A549 (cell line): ENCODE results near the gene DCBLD1. TPM values are rescaled to one million over a fixed set of nuclear protein-coding genes. Genes with fewer than 3 reads are reported as not detected.

Source experiments
- ATAC-seq, 2 experiments: fragments of 200-7000 bp in 1 of 2; fragments of >200 bp in 1 of 2; cut with Nextera tagmentation in 1 of 2; cut with Tn5 transposase in 1 of 2; 3 replicates each; pipeline versions ENCODE4 v1.8.0 to v1.9.1; 2018 to 2020; ENCODE audit warnings: mild to moderate bottlenecking in 1 of 2, moderate library complexity in 1 of 2
- CTCF ChIA-PET: fragments of 300-600 bp; sonication (Branson Sonifier 250); formaldehyde crosslinking; extraction: SDS; loops from one replicate; lab custom pipeline; 2021; ENCODE audit warnings: antibody characterized with exemption, inconsistent platforms; lab: Yijun Ruan, JAX
- POLR2A ChIA-PET: fragments of 350-600 bp; formaldehyde crosslinking; extraction: SDS; loops from one replicate; lab custom pipeline; 2021; ENCODE audit warnings: antibody characterized with exemption, inconsistent platforms; lab: Yijun Ruan, JAX
- DNase-seq, 2 experiments: peaks; one replicate each; pipeline versions ENCODE4 v3.0.0 to v3.0.0-alpha.2; 2011 to 2016; ENCODE audit warnings: low read depth in 1 of 2, low spot score in 1 of 2
- FAIRE-seq: peaks from 2 replicates; lab custom pipeline; 2011; peaks lifted over from hg19 to GRCh38; lab: Jason Lieb, UNC
- H3K27ac ChIP-seq, 2 experiments: fragments of >200 bp; sonication (Bioruptor Twin); formaldehyde crosslinking; 3 replicates each; pipeline ENCODE4 v1.5.1; 2016 to 2017
- H3K4me1 ChIP-seq: fragments of >200 bp; sonication (Bioruptor Twin); formaldehyde crosslinking; 3 replicates; pipeline ENCODE4 v1.6.1; 2016
- H3K4me2 ChIP-seq: fragments of >200 bp; sonication (Bioruptor Twin); formaldehyde crosslinking; 3 replicates; pipeline ENCODE4 v1.6.1; 2016
- H3K4me3 ChIP-seq: fragments of >200 bp; sonication (Bioruptor Twin); formaldehyde crosslinking; 3 replicates; pipeline ENCODE4 v1.5.1; 2016
- H3K9me3 ChIP-seq: fragments of >200 bp; sonication (Bioruptor Twin); formaldehyde crosslinking; 3 replicates; pipeline ENCODE4 v1.6.1; 2016
- CHD2 ChIP-seq: fragments of 150-350 bp; IDR thresholded peaks from 2 replicates; pipeline ENCODE4 v1.6.1; 2014; ENCODE audit warnings: low read length; ENCODE audit not compliant: partially characterized antibody
- ESRRA ChIP-seq: fragments of 150-350 bp; IDR thresholded peaks from 2 replicates; pipeline ENCODE4 v1.6.1; 2014; ENCODE audit warnings: mild to moderate bottlenecking, low read length, borderline replicate concordance
- FOSB ChIP-seq: fragments of 250-450 bp; sonication (Bioruptor Pico); IDR thresholded peaks from 2 replicates; pipeline ENCODE4 v1.5.0; 2020; ENCODE audit warnings: mild to moderate bottlenecking, moderate library complexity
- FOXS1 ChIP-seq: fragments of 250-450 bp; sonication (Bioruptor Pico); IDR thresholded peaks from 2 replicates; pipeline ENCODE4 v1.5.0; 2020; ENCODE audit warnings: mild to moderate bottlenecking, moderate library complexity
- NFE2L2 ChIP-seq: fragments of 150-350 bp; conservative IDR thresholded peaks from 2 replicates; pipeline ENCODE4 v1.6.1; 2014; ENCODE audit warnings: low read length
- PHF8 ChIP-seq: fragments of 200-600 bp; sonication (generic); IDR thresholded peaks from 2 replicates; pipeline ENCODE4 v1.6.1; 2016; ENCODE audit warnings: low read depth, mild to moderate bottlenecking, antibody characterized with exemption, moderate library complexity, borderline replicate concordance
- POLR2A ChIP-seq: IDR thresholded peaks from 2 replicates; pipeline ENCODE4 v1.6.1; 2012; ENCODE audit warnings: mild to moderate bottlenecking, low read length
- RAD21 ChIP-seq, 2 experiments: fragments of >200 bp in 1 of 2; sonication (Bioruptor Twin) in 1 of 2; formaldehyde crosslinking in 1 of 2; IDR thresholded peaks in 1 of 2; conservative IDR thresholded peaks in 1 of 2; 2 replicates in 1 of 2; 3 replicates in 1 of 2; pipeline ENCODE4 v1.6.1; 2012 to 2018; ENCODE audit warnings: inconsistent platforms in 1 of 2
- SMC3 ChIP-seq: fragments of >200 bp; sonication (Bioruptor Twin); formaldehyde crosslinking; IDR thresholded peaks from 3 replicates; pipeline ENCODE4 v1.6.1; 2018; ENCODE audit warnings: inconsistent platforms
- ZSCAN20 ChIP-seq: fragments of 250-450 bp; sonication (Bioruptor Pico); IDR thresholded peaks from 2 replicates; pipeline ENCODE4 v1.8.0; 2022; ENCODE audit warnings: mild to moderate bottlenecking, moderate library complexity
- WGBS: methylation state at CpG from one replicate; pipeline ENCODE4 v1.1.6; 2017; ENCODE audit errors: missing lambda C conversion rate; 5-methylcytosine and 5-hydroxymethylcytosine counted together
- polyA plus RNA-seq, 4 experiments: library from polyadenylated mRNA; depleted of rRNA in 3 of 4; stranded (reverse); fragments of >200 nt; fragmentation: RNase III in 1 of 4; extraction: RNeasy Plus Mini Kit Qiagen cat#74134 plus additional on column Dnase treatment in 1 of 4; gene quantifications; 2 replicates in 3 of 4; 3 replicates in 1 of 4; pipeline ENCODE4 v1.2.3, GENCODE V29; 2011 to 2017
- TF ChIP-seq, protein P1 (sequence below): fragments of 250-450 bp; sonication (Bioruptor Pico); IDR thresholded peaks from 2 replicates; pipeline ENCODE4 v1.5.0; 2020; ENCODE audit warnings: low read depth, mild to moderate bottlenecking, moderate library complexity
- TF ChIP-seq, protein P2 (sequence below): fragments of >200 bp; sonication (Bioruptor Twin); formaldehyde crosslinking; IDR thresholded peaks from 3 replicates; pipeline ENCODE4 v1.5.1; 2016
- TF ChIP-seq, protein P3 (sequence below): fragments of 150-350 bp; IDR thresholded peaks from 2 replicates; pipeline ENCODE4 v1.6.1; 2014; ENCODE audit warnings: low read depth, mild to moderate bottlenecking, low read length
- TF ChIP-seq, protein P4 (sequence below): fragments of 200-600 bp; sonication (generic); IDR thresholded peaks from 2 replicates; pipeline ENCODE4 v1.6.1; 2016; ENCODE audit warnings: antibody characterized with exemption, mild to moderate bottlenecking, moderate library complexity
- TF ChIP-seq, protein P5 (sequence below): IDR thresholded peaks from 2 replicates; pipeline ENCODE4 v1.6.1; 2012

The DCBLD1 gene
- polyA plus RNA-seq, 2 of the 4 experiments (the other 2 are of a cell fraction): 49.1 to 60.4 TPM

DNA sequence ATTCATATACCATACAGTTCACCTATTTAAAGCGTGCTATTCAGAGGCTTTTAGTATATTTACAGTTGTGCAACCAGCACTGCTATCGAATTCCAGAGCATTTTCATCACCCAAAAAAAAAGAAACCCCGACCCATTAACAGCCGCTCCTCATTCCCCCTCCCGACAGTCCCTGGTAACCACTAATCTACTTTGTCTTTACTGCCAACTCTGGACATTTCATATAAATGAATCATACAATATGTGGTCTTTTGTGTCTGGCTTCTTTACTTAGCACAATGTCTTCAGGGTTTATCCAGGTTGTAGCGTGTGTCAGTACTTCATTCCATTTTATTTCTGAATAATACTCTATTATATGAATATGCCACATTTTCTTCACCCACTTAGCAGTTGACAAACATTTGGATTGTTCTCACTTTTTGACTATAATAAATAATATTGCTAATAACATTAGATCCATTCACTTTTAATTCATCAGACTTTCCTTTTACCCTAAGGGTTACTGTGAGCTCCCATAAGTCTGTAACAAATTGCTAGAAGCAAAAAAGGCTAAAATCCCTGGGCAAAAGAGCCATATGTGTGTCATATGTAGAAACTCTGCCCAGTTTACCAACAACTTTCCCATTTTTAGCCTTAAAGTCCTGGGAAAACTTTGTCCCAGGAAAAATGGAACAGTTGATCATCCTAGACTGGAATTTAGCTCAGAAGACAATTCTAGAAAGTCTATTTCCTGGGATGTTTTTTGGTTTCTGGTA, 33.6 kb upstream of the DCBLD1 start (continued):
- TF ChIP-seq, protein P1, sequence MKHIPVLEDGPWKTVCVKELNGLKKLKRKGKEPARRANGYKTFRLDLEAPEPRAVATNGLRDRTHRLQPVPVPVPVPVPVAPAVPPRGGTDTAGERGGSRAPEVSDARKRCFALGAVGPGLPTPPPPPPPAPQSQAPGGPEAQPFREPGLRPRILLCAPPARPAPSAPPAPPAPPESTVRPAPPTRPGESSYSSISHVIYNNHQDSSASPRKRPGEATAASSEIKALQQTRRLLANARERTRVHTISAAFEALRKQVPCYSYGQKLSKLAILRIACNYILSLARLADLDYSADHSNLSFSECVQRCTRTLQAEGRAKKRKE (CRISPR knock-in tag): no peak

DNA sequence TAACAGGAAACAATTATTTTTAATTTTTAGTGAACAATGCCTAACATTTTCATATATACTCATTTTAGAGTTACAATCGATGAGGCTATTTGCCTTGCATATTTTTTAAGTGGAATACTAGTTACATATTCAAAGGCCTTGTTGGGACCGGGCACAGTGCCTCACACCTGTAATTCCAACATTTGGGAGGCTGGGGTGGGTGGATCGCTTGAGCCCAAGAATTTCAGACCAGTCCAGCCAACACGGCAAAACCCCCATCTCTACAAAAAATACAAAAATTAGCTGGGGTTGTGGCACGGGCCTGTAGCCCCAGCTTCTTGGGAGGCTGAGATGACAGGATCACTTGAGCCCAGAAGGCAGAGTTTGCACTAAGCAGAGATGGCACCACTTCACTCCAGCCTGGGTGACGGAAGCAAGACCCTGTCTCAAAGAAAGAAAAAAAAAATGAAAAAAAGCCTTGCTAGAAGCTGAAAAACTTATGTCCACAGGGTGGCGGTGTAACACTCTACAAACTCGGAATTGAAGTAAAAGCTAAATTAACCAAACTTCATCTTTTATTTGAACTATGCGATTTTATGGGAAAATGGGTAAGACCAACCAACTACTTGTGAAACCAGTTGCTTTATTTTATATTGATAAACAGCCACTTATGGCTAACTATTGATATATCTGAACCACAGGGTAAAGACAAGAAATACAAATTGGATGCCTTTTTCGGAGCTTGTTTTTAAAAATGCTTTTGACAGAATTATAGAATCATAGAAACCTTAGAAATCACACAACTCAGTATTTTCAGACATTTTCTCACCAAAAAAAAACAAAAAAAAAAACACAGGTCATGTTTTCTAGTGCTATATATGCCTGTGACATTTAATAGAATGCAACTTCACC, 32.7 kb upstream of the DCBLD1 start:
- peak; percentile 90 for TF ChIP-seq SMC3
- TF ChIP-seq, protein P2, sequence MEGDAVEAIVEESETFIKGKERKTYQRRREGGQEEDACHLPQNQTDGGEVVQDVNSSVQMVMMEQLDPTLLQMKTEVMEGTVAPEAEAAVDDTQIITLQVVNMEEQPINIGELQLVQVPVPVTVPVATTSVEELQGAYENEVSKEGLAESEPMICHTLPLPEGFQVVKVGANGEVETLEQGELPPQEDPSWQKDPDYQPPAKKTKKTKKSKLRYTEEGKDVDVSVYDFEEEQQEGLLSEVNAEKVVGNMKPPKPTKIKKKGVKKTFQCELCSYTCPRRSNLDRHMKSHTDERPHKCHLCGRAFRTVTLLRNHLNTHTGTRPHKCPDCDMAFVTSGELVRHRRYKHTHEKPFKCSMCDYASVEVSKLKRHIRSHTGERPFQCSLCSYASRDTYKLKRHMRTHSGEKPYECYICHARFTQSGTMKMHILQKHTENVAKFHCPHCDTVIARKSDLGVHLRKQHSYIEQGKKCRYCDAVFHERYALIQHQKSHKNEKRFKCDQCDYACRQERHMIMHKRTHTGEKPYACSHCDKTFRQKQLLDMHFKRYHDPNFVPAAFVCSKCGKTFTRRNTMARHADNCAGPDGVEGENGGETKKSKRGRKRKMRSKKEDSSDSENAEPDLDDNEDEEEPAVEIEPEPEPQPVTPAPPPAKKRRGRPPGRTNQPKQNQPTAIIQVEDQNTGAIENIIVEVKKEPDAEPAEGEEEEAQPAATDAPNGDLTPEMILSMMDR: peak; percentile 76
- TF ChIP-seq, protein P3, sequence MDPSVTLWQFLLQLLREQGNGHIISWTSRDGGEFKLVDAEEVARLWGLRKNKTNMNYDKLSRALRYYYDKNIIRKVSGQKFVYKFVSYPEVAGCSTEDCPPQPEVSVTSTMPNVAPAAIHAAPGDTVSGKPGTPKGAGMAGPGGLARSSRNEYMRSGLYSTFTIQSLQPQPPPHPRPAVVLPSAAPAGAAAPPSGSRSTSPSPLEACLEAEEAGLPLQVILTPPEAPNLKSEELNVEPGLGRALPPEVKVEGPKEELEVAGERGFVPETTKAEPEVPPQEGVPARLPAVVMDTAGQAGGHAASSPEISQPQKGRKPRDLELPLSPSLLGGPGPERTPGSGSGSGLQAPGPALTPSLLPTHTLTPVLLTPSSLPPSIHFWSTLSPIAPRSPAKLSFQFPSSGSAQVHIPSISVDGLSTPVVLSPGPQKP: no peak
- TF ChIP-seq RAD21 (conservative IDR thresholded peaks at IDR 0.05 in 1 of 2, IDR thresholded peaks at IDR 0.05 in 1 of 2): peak; percentile 88
- no peak for TF ChIP-seq ESRRA
- no peak for TF ChIP-seq POLR2A
- TF ChIP-seq FOXS1 (CRISPR knock-in tag): no peak
- TF ChIP-seq, protein P4, sequence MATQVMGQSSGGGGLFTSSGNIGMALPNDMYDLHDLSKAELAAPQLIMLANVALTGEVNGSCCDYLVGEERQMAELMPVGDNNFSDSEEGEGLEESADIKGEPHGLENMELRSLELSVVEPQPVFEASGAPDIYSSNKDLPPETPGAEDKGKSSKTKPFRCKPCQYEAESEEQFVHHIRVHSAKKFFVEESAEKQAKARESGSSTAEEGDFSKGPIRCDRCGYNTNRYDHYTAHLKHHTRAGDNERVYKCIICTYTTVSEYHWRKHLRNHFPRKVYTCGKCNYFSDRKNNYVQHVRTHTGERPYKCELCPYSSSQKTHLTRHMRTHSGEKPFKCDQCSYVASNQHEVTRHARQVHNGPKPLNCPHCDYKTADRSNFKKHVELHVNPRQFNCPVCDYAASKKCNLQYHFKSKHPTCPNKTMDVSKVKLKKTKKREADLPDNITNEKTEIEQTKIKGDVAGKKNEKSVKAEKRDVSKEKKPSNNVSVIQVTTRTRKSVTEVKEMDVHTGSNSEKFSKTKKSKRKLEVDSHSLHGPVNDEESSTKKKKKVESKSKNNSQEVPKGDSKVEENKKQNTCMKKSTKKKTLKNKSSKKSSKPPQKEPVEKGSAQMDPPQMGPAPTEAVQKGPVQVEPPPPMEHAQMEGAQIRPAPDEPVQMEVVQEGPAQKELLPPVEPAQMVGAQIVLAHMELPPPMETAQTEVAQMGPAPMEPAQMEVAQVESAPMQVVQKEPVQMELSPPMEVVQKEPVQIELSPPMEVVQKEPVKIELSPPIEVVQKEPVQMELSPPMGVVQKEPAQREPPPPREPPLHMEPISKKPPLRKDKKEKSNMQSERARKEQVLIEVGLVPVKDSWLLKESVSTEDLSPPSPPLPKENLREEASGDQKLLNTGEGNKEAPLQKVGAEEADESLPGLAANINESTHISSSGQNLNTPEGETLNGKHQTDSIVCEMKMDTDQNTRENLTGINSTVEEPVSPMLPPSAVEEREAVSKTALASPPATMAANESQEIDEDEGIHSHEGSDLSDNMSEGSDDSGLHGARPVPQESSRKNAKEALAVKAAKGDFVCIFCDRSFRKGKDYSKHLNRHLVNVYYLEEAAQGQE: no peak
- no peak for TF ChIP-seq PHF8
- no peak for TF ChIP-seq CHD2
- TF ChIP-seq, protein P5, sequence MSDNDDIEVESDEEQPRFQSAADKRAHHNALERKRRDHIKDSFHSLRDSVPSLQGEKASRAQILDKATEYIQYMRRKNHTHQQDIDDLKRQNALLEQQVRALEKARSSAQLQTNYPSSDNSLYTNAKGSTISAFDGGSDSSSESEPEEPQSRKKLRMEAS: no peak
- no peak for TF ChIP-seq NFE2L2
- TF ChIP-seq ZSCAN20 (CRISPR knock-in tag): no peak
- no peak for TF ChIP-seq FOSB
- TF ChIP-seq, all 56 proteins: peak for 3
- Histone ChIP-seq H3K4me1 (peaks cover 52% of the 10 kb centered on the region), H3K27ac (peak overlapping the region; percentile 96 to 100), H3K4me2 (peak overlapping the region; percentile 91), H3K4me3 (peak overlapping the region; percentile 25; the same call in 1 of the 3 replicates), H3K9me3 (no peaks in the 10 kb centered on the region; the same call in 1 of the 3 replicates)
- ATAC-seq (peak; percentile 36 to 54; a peak in 3 of 6 replicates), DNase-seq (peak in 1 of 2 experiments; percentile 77), FAIRE-seq (no peak)
- CTCF ChIA-PET: interaction anchor here (0.6 to 2.5 kb wide), 50 partner anchors 8 to 383 kb away, joined by 3 to 41 read pairs (median 5); partner anchors contain the start of gene GOPC
- 14% methylated on average over 9 of the region's 10 CpGs for WGBS
- POLR2A ChIA-PET: interaction anchor here (0.7 to 2.0 kb wide), 6 partner anchors 9 to 224 kb away, joined by 3 to 17 read pairs (median 8); partner anchors contain the start of genes DCBLD1 and GOPC
